Lung (tissue), 12 donors: ENCODE data around the gene PGBD1. TPM values are rescaled to one million over a fixed set of nuclear protein-coding genes. Genes with fewer than 3 reads are reported as not detected.

Experiments
- ATAC-seq: fragments of 200-7000 bp; cut with Tn5 transposase; one replicate; pipeline ENCODE4 v1.9.1; 2020; ENCODE audit warnings: moderate number of reproducible peaks; ENCODE audit not compliant: insufficient read depth, low FRiP score
- DNase-seq, 3 donors: peaks; one replicate each; pipeline ENCODE4 v3.0.0-alpha.2; 2013 to 2017
- H3K27ac ChIP-seq, 2 donors: one replicate each; pipeline ENCODE4 v1.5.1; 2013; ENCODE audit warnings: mild to moderate bottlenecking in 2 of 2, moderate library complexity in 2 of 2, control low read depth in 1 of 2, inconsistent platforms in 1 of 2, low read depth in 1 of 2, low read length in 1 of 2
- H3K27me3 ChIP-seq, 3 donors: one replicate each; pipeline ENCODE4 v1.5.1; 2013; ENCODE audit warnings: low read length in 2 of 3; ENCODE audit not compliant: control insufficient read depth in 3 of 3, insufficient read depth in 3 of 3
- H3K36me3 ChIP-seq, 4 donors: one replicate each; pipeline ENCODE4 v1.5.1; 2013; ENCODE audit warnings: low read length in 4 of 4, mild to moderate bottlenecking in 1 of 4, moderate library complexity in 1 of 4; ENCODE audit not compliant: control insufficient read depth in 4 of 4, insufficient read depth in 4 of 4
- H3K4me1 ChIP-seq, 5 donors: one replicate each; pipeline ENCODE4 v1.5.1; 2013; ENCODE audit warnings: low read length in 5 of 5, mild to moderate bottlenecking in 2 of 5, moderate library complexity in 1 of 5; ENCODE audit not compliant: control insufficient read depth in 5 of 5, insufficient read depth in 5 of 5
- H3K4me3 ChIP-seq: one replicate; pipeline ENCODE4 v1.5.1; 2013; ENCODE audit warnings: mild to moderate bottlenecking, control low read depth, moderate library complexity
- H3K9ac ChIP-seq, 2 donors: one replicate each; pipeline ENCODE4 v1.5.1; 2013; ENCODE audit warnings: low read length in 2 of 2, control low read depth in 1 of 2; ENCODE audit not compliant: insufficient read depth in 1 of 2
- H3K9me3 ChIP-seq, 4 donors: one replicate each; pipeline ENCODE4 v1.5.1; 2013; ENCODE audit warnings: low read length in 3 of 4, mild to moderate bottlenecking in 1 of 4, moderate library complexity in 1 of 4; ENCODE audit not compliant: control insufficient read depth in 4 of 4, insufficient read depth in 3 of 4
- WGBS, 2 donors: extraction: QIAGEN DNeasy Blood & Tissue Kit; methylation state at CpG; one replicate each; pipeline ENCODE4 v1.1.7; 2013; 5-methylcytosine and 5-hydroxymethylcytosine counted together
- polyA plus RNA-seq, 2 donors: library from polyadenylated mRNA; stranded (reverse); fragments of 200-250 nt; gene quantifications; one replicate each; pipeline ENCODE4 v1.2.1, GENCODE V29; 2013
- total RNA-seq, 2 donors: library from RNA; depleted of rRNA in 1 of 2; stranded (reverse); fragments of >200 nt in 1 of 2; gene quantifications; one replicate each; pipeline ENCODE4 v1.2.1, GENCODE V29; 2014 to 2021
- TF ChIP-seq, protein P1 (sequence below): IDR thresholded peaks from 2 replicates; pipeline ENCODE4 v1.5.1; 2012; ENCODE audit warnings: mild to moderate bottlenecking; ENCODE audit errors: control extremely low read depth, extremely low read depth
- donor health status: control.
- donor health status: control.
- donor health status: Bipolar disorder and iron deficiency.
- donor health status: healthy.
- donor health status: DM: yes; HTN: yes; CAD: no.

The PGBD1 gene
- total and polyA plus RNA-seq, 4 donors: 1.8 to 5.8 (median 3.1) TPM

DNA sequence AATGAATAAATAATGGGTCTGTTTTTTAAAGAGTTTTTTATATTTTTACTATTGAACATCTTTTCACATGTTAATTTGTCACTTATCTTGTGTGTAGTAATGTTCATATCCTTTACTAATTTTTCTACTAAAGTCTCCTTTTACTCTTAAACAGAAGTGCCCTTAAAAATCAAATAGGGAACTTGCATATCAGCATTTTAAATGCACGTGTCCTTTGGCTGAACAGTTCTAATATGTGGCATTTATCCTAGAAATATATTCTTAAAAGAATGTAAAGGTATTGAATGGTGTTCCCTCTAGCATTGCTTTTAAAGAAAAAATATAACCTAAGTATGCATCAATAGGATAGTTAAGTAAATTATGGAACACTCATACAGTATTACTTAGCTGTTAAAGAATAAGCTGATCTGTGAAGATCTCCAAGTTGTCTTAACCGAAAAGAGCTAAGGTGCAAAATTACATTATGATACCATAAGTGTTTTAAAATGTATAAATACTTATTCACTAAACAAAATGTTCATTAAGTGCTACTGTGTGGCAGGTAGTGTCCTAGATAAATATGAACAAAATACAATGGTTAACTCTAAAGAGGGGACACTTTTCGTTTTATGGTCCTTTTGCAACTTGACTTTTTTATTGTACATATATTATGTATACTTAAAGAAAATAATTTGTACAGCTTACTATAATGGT lies 631 bp upstream of the PGBD1 start:
- H3K4me3 ChIP-seq: peak overlapping the region; percentile 69
- no peak for ATAC-seq
- peak overlapping the region in 1 of 2 donors; percentile 57 for H3K27ac ChIP-seq
- H3K27me3 ChIP-seq: no peaks in the 10 kb centered on the region
- H3K36me3 ChIP-seq: peaks cover 11 to 25% (median 20%) of the 10 kb centered on the region in 4 donors
- TF ChIP-seq, protein P1, sequence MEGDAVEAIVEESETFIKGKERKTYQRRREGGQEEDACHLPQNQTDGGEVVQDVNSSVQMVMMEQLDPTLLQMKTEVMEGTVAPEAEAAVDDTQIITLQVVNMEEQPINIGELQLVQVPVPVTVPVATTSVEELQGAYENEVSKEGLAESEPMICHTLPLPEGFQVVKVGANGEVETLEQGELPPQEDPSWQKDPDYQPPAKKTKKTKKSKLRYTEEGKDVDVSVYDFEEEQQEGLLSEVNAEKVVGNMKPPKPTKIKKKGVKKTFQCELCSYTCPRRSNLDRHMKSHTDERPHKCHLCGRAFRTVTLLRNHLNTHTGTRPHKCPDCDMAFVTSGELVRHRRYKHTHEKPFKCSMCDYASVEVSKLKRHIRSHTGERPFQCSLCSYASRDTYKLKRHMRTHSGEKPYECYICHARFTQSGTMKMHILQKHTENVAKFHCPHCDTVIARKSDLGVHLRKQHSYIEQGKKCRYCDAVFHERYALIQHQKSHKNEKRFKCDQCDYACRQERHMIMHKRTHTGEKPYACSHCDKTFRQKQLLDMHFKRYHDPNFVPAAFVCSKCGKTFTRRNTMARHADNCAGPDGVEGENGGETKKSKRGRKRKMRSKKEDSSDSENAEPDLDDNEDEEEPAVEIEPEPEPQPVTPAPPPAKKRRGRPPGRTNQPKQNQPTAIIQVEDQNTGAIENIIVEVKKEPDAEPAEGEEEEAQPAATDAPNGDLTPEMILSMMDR: no peak
- peaks cover 0 to 8% (median 0%) of the 10 kb centered on the region in 4 donors for H3K9me3 ChIP-seq
- H3K9ac ChIP-seq: no peak overlapping the region
- no peak for DNase-seq
- 36 to 38% methylated on average over 3 of the region's 3 CpGs for WGBS, 2 donors
- peaks cover 0 to 12% (median 5%) of the 10 kb centered on the region in 5 donors for H3K4me1 ChIP-seq

DNA sequence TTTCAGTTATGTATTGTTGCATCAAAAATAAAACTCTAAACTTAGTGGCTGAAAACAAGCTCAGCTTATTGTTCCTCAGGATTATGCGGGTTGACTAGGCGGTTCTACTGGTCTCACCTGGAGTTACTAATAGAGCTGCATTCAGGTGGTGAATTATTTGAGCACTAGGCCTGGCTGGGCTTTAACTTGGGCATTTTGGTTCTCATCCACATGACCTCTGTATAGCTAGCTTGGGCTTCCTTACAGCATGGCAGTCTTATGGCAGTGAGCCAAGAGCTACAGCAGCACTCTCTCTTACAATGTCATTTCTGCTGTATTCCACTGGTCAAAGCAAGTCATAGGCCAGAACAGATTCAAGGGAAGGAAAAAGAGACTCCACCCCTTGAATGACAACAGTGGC lies 1.6 kb downstream of the PGBD1 start:
- ATAC-seq (no peak), DNase-seq (no peak)
- TF ChIP-seq, protein P1: no peak
- peaks cover 0 to 12% (median 5%) of the 10 kb centered on the region in 5 donors for H3K4me1 ChIP-seq
- H3K4me3 ChIP-seq: no peak overlapping the region
- H3K9ac ChIP-seq: no peak overlapping the region
- no peak overlapping the region for H3K27ac ChIP-seq
- peaks cover 8 to 20% (median 18%) of the 10 kb centered on the region in 4 donors for H3K36me3 ChIP-seq
- 96 to 100% methylated on average over 2 of the region's 2 CpGs for WGBS, 2 donors
- peaks cover 0 to 8% (median 0%) of the 10 kb centered on the region in 4 donors for H3K9me3 ChIP-seq
- H3K27me3 ChIP-seq: no peaks in the 10 kb centered on the region

DNA sequence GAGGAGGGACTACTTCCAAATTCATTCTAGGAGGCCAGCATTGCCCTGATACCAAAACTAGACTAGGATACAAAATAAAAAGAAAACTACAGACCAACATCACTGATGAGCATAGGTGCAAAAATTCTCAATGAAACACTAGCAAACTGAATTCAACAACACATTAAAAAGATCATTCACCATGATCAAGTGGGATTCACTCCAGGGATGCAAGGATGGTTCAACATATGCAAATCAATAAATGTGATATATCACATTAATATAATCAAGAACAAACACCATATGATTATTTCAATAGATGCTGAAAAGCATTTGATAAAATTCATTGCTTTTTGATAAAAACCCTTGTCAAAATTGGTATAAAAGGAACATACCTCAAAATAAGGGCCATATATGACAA lies 10.2 kb downstream of the PGBD1 start:
- no peak overlapping the region for H3K4me3 ChIP-seq
- ATAC-seq (no peak), DNase-seq (no peak)
- H3K4me1 ChIP-seq: no peaks in the 10 kb centered on the region
- H3K36me3 ChIP-seq: peaks cover 5 to 22% (median 13%) of the 10 kb centered on the region in 4 donors
- TF ChIP-seq, protein P1: no peak
- H3K27ac ChIP-seq: no peak overlapping the region
- no peak overlapping the region for H3K9ac ChIP-seq
- no peaks in the 10 kb centered on the region for H3K27me3 ChIP-seq
- H3K9me3 ChIP-seq: no peaks in the 10 kb centered on the region
